ENCODE measurements around the gene TXLNB.

- TF ChIP-seq CTCF (IDR thresholded peaks at IDR 0.05) = no peak
- TF ChIP-seq, protein P1, sequence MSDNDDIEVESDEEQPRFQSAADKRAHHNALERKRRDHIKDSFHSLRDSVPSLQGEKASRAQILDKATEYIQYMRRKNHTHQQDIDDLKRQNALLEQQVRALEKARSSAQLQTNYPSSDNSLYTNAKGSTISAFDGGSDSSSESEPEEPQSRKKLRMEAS (IDR thresholded peaks at IDR 0.05) = no peak
- TF ChIP-seq POLR2A (IDR thresholded peaks at IDR 0.05; ENCODE audit: low read length) = no peak
- no peak for TF ChIP-seq NFE2L2 (conservative IDR thresholded peaks at IDR 0.05; ENCODE audit: low read length)
- TF ChIP-seq MYC (IDR thresholded peaks at IDR 0.05; ENCODE audit: borderline replicate concordance, low read length) = no peak
- no peak for TF ChIP-seq JUN (IDR thresholded peaks at IDR 0.05)
- TF ChIP-seq HOXA7 (CRISPR knock-in tag; IDR thresholded peaks at IDR 0.05) = no peak
Observed at GRCh38 chr6:139201378-139201777, 90.4 kb downstream of the TXLNB start.

Measured in A549 (cell line).